ENCODE data around the gene TUBB. TPM values are rescaled to one million over a fixed set of nuclear protein-coding genes. Genes with fewer than 3 reads are reported as not detected.

TUBB gene
- total RNA-seq, 1 experiment from 2014 or later, result 1,719 TPM

- H3K27ac Mint-ChIP-seq, result no peak overlapping the region
- no peaks in the 10 kb centered on the region for H3K36me3 Mint-ChIP-seq (ENCODE audit: insufficient read depth in 1 of 3, low read depth in 3 of 3)
- Histone ChIP-seq H4K5ac (ENCODE audit: insufficient read length, low read depth, low read length) (no peak overlapping the region), H2BK5ac (ENCODE audit: insufficient read length, low read length) (no peak overlapping the region), H3K14ac (ENCODE audit: insufficient read depth, low read length) (no peak overlapping the region; the same call in 1 of the 2 replicates), H3K9ac (ENCODE audit: extremely low read depth, insufficient read length, low read length) (no peak overlapping the region), H3K18ac (ENCODE audit: insufficient read length, low read depth, low read length) (no peak overlapping the region), H3K23ac (ENCODE audit: insufficient read length, low read depth, low read length) (no peak overlapping the region), H3K4ac (ENCODE audit: low read depth, low read length) (no peak overlapping the region), H2BK120ac (ENCODE audit: low read depth, low read length, poor library complexity, severe bottlenecking) (no peak overlapping the region), H2BK20ac (ENCODE audit: low read depth, low read length, poor library complexity, severe bottlenecking) (no peak overlapping the region), H3T11ph (ENCODE audit: low read length) (no peak overlapping the region), H3K27me3 (ENCODE audit: insufficient read depth, low read length) (no peaks in the 10 kb centered on the region; the same call in 1 of the 2 replicates), H3K27ac (ENCODE audit: insufficient read length, low read depth, low read length) (no peak overlapping the region), H2AFZ (ENCODE audit: low read length) (no peak overlapping the region), H3K79me1 (ENCODE audit: insufficient read depth, low read depth, low read length, poor library complexity, severe bottlenecking) (no peaks in the 10 kb centered on the region), H2BK15ac (ENCODE audit: low read depth, low read length) (no peak overlapping the region), H4K8ac (replicated peaks; ENCODE audit: insufficient read length, low read depth, low read length) (no peak overlapping the region), H2AK5ac (ENCODE audit: insufficient read length, low read length) (no peak overlapping the region), H4K91ac (ENCODE audit: insufficient read length, low read depth, low read length) (no peak overlapping the region), H4K20me1 (ENCODE audit: control insufficient read depth, insufficient read depth, insufficient read length) (no peaks in the 10 kb centered on the region), H3K4me1 (ENCODE audit: insufficient read depth, low read length) (peaks cover 2% of the 10 kb centered on the region; the same call in 1 of the 2 replicates), H2BK12ac (ENCODE audit: insufficient read length, low read depth, low read length) (no peak overlapping the region), H3K4me2 (ENCODE audit: insufficient read depth, insufficient read length, low read length) (no peak overlapping the region), H3K56ac (ENCODE audit: insufficient read length, low read depth, low read length) (no peak overlapping the region), H3K9me3 (ENCODE audit: control insufficient read depth, low read depth, low read length) (no peaks in the 10 kb centered on the region), H3K23me2 (ENCODE audit: insufficient read length, low read depth, low read length, poor library complexity, severe bottlenecking) (no peaks in the 10 kb centered on the region), H3K79me2 (ENCODE audit: insufficient read depth, low read length) (no peaks in the 10 kb centered on the region)
- peaks cover 18 to 30% of the 10 kb centered on the region in 2 experiments for H3K4me1 Mint-ChIP-seq
- WGBS (ENCODE audit: extremely low coverage, insufficient read length, low lambda C conversion rate), result no CpG with 5 or more reads among the region's 12 CpGs
- H3K9me3 Mint-ChIP-seq, result no peaks in the 10 kb centered on the region
- TF ChIP-seq CTCF (conservative IDR thresholded peaks at IDR 0.05), result no peak
- peaks cover 3% of the 10 kb centered on the region; the same call in 1 of the 2 replicates for H3K27me3 Mint-ChIP-seq (ENCODE audit: low read depth)
- no peak for DNase-seq
- H3K4me3 Mint-ChIP-seq, result no peak overlapping the region
Observed at GRCh38 chr6:30749554-30750378, 29.6 kb downstream of the TUBB start.
